Measurements from ENCODE around the gene PRTG. TPM values are rescaled to one million over a fixed set of nuclear protein-coding genes. Genes with fewer than 3 reads are reported as not detected.

The PRTG gene
- total RNA-seq, 1 experiment from 2014 or later: 39.1 TPM

DNA sequence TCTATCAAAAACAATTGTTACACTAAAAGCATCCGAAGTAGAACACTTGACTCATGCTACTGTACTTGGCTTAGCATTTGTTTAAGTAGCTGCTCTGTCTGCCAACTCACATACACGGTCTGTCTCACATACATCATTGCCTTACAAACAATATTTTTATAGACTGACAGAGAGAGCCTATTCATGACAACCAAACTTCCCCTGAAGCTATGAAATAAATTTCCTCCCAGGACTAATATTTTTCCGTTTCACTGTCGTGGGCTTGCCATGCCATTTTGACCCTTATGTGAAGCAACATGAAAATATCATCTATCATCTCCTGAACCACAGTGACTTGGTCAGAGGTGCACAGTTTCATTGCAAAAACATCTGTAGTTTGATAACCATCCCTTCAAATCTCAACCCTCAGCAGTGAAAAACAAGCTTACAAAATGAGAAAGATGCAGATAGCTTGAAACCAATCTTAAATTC is 88.4 kb downstream of the PRTG start:
- BruUV-seq (replicated peaks): no TSS peak
- POLR2A ChIA-PET: no interaction called here
- CTCF ChIA-PET: no interaction called here

DNA sequence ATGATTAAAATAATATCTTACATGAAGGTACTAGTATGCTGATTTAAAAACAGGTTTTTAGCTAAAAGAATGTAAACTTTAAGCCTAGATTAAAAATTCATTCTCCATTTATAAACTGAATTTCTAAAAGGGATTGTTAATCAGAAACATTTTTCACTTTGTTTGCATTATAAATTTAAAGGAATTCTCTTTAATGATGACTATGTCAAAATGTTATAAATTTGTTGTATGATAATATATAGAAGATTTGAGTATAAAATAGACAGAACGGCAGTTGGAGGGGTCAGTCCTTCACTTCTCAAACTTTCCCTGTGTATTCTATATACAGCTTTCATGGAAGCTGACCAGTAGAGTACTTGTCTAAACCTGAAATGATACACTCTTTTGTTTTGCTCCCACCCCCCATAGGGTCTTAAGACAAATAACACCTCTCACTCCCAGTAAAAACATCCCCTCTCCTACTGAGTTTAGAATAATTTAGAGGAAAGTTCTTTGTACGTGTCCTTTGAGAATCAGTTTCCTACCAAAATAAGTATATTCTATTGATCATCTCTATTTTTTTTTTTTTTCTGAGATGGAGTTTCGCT is 90.0 kb downstream of the PRTG start:
- BruUV-seq (replicated peaks): no TSS peak
- Mint-ChIP-seq H3K4me3 (ENCODE audit: unreplicated experiment) (no peak overlapping the region), H3K4me1 (ENCODE audit: low read depth, unreplicated experiment) (peaks cover 6% of the 10 kb centered on the region), H3K27me3 (ENCODE audit: insufficient read depth, unreplicated experiment) (no peaks in the 10 kb centered on the region), H3K36me3 (ENCODE audit: insufficient read depth, unreplicated experiment) (peaks cover 11% of the 10 kb centered on the region), H3K9me3 (ENCODE audit: unreplicated experiment) (no peaks in the 10 kb centered on the region), H3K27ac (ENCODE audit: unreplicated experiment) (no peak overlapping the region)
- intact Hi-C loops (cut with micrococcal nuclease; ENCODE audit: unreplicated experiment): no loop called here
- ChIA-PET POLR2A (no interaction called here), CTCF (interaction anchor here (0.7 kb wide), 1 partner anchor 282 kb away, joined by 4 read pairs; no protein-coding TSS in a partner anchor)
- Histone ChIP-seq H3K4me1 (0 out of 2 replicates have a peak, but pooled peaks cover 3% of the 10 kb centered on the region), H3K9me3 (no peaks in the 10 kb centered on the region), H3K36me3 (ENCODE audit: control insufficient read depth, insufficient read depth, low read length) (no peaks in the 10 kb centered on the region), H3K27me3 (replicated peaks; ENCODE audit: control insufficient read depth, insufficient read depth, low read length) (no peaks in the 10 kb centered on the region), H3K4me3 (ENCODE audit: low read depth, low read length) (no peak overlapping the region)
- DNase-seq: no peak
- TF ChIP-seq, protein P1, sequence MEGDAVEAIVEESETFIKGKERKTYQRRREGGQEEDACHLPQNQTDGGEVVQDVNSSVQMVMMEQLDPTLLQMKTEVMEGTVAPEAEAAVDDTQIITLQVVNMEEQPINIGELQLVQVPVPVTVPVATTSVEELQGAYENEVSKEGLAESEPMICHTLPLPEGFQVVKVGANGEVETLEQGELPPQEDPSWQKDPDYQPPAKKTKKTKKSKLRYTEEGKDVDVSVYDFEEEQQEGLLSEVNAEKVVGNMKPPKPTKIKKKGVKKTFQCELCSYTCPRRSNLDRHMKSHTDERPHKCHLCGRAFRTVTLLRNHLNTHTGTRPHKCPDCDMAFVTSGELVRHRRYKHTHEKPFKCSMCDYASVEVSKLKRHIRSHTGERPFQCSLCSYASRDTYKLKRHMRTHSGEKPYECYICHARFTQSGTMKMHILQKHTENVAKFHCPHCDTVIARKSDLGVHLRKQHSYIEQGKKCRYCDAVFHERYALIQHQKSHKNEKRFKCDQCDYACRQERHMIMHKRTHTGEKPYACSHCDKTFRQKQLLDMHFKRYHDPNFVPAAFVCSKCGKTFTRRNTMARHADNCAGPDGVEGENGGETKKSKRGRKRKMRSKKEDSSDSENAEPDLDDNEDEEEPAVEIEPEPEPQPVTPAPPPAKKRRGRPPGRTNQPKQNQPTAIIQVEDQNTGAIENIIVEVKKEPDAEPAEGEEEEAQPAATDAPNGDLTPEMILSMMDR (IDR thresholded peaks at IDR 0.05; ENCODE audit: insufficient read depth in 1 of 2, low read depth in 1 of 2, low read length in 1 of 2, severe bottlenecking in 1 of 2, unreplicated experiment in 1 of 2): no peak

More for the DNA sequence above, 88.4 kb downstream of the PRTG start:
- H3K36me3 Mint-ChIP-seq (ENCODE audit: insufficient read depth, unreplicated experiment): peaks cover 5% of the 10 kb centered on the region
- TF ChIP-seq, protein P1 (IDR thresholded peaks at IDR 0.05; ENCODE audit: insufficient read depth in 1 of 2, low read depth in 1 of 2, low read length in 1 of 2, severe bottlenecking in 1 of 2, unreplicated experiment in 1 of 2): no peak
- H3K9me3 Mint-ChIP-seq (ENCODE audit: unreplicated experiment): no peaks in the 10 kb centered on the region
- no peaks in the 10 kb centered on the region for H3K27me3 ChIP-seq (replicated peaks; ENCODE audit: control insufficient read depth, insufficient read depth, low read length)
- no peak overlapping the region for H3K4me3 Mint-ChIP-seq (ENCODE audit: unreplicated experiment)
- H3K27ac Mint-ChIP-seq (ENCODE audit: unreplicated experiment): no peak overlapping the region
- no peak overlapping the region for H3K4me3 ChIP-seq (ENCODE audit: low read depth, low read length)
- H3K4me1 Mint-ChIP-seq (ENCODE audit: low read depth, unreplicated experiment): no peaks in the 10 kb centered on the region
- 0 out of 2 replicates have a peak, but pooled peaks cover 3% of the 10 kb centered on the region for H3K4me1 ChIP-seq
- DNase-seq: no peak
- no peaks in the 10 kb centered on the region for H3K36me3 ChIP-seq (ENCODE audit: control insufficient read depth, insufficient read depth, low read length)
- H3K27me3 Mint-ChIP-seq (ENCODE audit: insufficient read depth, unreplicated experiment): no peaks in the 10 kb centered on the region
- intact Hi-C loops (cut with micrococcal nuclease; ENCODE audit: unreplicated experiment): no loop called here
- H3K9me3 ChIP-seq: no peaks in the 10 kb centered on the region

DNA sequence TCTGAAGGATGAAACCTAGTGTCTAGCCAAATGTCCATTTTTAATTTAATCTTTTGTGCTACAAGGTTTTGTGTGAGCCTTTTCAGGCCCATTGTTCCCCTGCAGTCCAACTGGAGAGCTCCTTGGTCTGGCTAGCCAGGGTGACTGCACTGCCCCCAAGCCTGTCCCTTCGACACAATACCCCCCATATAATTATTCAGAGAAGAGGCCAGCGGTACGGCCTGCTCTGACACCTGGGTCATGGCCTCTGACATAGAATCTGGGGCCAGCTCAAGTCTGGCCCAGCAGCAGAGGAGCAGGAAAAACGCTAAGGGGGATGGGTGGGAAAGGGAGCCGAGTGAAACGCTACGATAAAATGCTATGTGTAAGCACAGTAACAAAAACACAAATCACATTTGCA is 90.6 kb downstream of the PRTG start:
- Mint-ChIP-seq H3K4me1 (ENCODE audit: low read depth, unreplicated experiment) (peaks cover 6% of the 10 kb centered on the region), H3K4me3 (ENCODE audit: unreplicated experiment) (no peak overlapping the region), H3K36me3 (ENCODE audit: insufficient read depth, unreplicated experiment) (peaks cover 11% of the 10 kb centered on the region), H3K27ac (ENCODE audit: unreplicated experiment) (no peak overlapping the region), H3K27me3 (ENCODE audit: insufficient read depth, unreplicated experiment) (no peaks in the 10 kb centered on the region), H3K9me3 (ENCODE audit: unreplicated experiment) (no peaks in the 10 kb centered on the region)
- no peaks in the 10 kb centered on the region for H3K9me3 ChIP-seq
- no peak overlapping the region for H3K4me3 ChIP-seq (ENCODE audit: low read depth, low read length)
- intact Hi-C loops (cut with micrococcal nuclease; ENCODE audit: unreplicated experiment): no loop called here
- H3K27me3 ChIP-seq (replicated peaks; ENCODE audit: control insufficient read depth, insufficient read depth, low read length): no peaks in the 10 kb centered on the region
- 0 out of 2 replicates have a peak, but pooled peaks cover 3% of the 10 kb centered on the region for H3K4me1 ChIP-seq
- DNase-seq: no peak
- TF ChIP-seq, protein P1 (IDR thresholded peaks at IDR 0.05; ENCODE audit: insufficient read depth in 1 of 2, low read depth in 1 of 2, low read length in 1 of 2, severe bottlenecking in 1 of 2, unreplicated experiment in 1 of 2): no peak
- POLR2A ChIA-PET: no interaction called here
- H3K36me3 ChIP-seq (ENCODE audit: control insufficient read depth, insufficient read depth, low read length): no peaks in the 10 kb centered on the region
- CTCF ChIA-PET: interaction anchor here (0.7 kb wide), 1 partner anchor 282 kb away, joined by 4 read pairs; no protein-coding TSS in a partner anchor
- no TSS peak for BruUV-seq (replicated peaks)
